HG03280 (cell line): Measurements from ENCODE around the gene TMBIM1.
A peak's percentile ranks its signal among the peaks of the same experiment; 100 is the strongest.
"Not testable (repeated sequence)": the region's sequence is repeated elsewhere in the genome, so short reads cannot be mapped to it uniquely, and the experiment has no call there.

Experiments used
- ATAC-seq: cut with Tn5 transposase; IDR thresholded peaks from one replicate; pipeline ENCODE4 v1.9.1; 2021; ENCODE audit warnings: mild to moderate bottlenecking, moderate library complexity; ENCODE audit not compliant: unreplicated experiment

TMBIM1 gene

DNA sequence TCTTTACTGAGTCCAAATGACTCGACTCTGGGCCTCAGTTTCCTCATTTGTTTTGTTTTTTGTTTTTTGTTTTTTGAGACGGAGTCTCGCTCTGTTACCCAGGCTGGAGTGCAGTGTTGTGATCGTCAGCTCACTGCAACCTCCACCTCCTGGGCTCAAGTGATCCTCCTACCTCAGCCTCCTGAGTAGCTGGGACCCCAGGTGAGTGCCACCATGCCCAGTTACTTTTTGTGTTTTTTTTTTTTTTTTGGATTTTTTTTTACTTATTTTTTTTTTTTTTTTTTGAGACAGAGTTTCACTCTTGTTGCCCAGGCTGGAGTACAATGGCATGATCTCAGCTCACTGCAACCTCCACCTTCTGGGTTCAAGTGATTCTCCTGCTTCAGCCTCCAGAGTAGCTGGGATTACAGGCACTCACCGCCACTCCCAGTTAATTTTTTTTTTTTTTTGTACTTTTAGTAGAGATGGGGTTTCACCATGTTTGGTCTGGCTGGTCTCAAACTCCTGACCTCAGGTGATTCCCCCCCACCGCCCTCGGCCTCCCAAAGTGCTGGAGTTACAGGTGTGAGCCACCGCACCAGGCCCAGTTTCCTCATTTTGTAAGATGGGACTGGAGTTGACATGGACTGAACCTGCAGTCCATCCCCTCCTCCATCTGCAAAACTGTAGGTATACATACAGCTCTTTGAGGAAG lies 18.9 kb downstream of the TMBIM1 start:
- not testable (repeated sequence) for ATAC-seq

DNA sequence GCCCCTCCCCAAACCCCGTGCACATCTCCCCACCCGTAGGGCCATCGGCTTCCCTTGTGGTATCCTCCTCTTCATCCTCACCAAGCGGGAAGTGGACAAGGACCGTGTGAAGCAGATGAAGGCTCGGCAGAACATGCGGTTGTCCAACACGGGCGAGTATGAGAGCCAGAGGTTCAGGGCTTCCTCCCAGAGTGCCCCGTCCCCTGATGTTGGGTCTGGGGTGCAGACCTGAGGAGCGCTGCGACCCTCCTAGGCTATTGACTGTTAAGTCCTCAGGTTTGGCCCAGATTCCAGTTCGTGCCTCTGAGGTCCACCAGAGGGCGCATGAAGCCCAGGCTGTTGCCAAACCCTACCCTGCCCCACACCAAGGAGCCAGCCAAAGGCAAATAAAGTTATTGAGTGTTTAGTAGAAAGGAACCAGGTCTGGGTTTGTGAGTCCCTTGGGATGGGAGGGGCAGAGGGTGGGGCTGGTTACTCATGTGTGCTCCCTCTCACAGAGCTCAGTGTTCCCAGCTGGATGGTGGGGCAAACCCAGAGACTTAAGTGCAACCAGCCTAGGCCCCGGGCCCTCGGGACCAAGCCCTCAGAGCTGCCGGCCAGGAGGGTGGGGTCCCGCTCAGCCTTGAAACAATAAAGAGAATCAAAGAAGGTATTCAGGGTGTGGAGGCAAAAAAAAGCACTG lies 19.6 kb downstream of the TMBIM1 start:
- ATAC-seq, result no peak

DNA sequence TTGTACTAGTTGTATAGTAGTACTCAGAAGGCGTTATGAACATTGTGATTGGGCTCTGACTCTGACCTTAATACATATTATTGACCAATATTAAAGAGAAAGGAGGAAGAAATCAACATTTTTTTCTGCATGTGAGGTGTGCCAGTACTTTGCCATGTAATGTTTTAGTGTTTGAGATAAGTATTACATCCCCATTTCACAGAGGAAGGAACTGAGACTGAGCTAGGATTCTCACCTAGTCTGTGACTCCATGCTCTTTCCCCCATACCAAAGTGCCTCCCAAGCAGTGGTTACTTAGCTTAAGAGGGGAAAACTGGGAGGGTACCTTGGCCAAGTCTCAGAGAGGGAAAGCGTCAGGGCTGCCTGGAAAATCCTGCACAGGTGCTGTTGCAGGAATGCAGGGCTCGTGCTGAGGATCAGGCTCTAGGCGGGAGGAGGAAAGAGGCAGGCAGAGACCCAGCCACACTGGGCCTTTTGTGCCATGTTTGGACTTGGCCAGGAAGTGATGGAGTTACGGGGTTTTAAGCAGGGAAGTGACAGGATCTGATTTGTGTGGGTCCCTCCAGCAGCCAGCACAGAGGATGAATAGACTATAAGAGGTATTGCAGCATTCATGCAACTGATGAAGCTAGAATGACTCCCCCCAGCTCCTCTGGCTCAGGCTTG lies 20.3 kb downstream of the TMBIM1 start:
- no peak for ATAC-seq

DNA sequence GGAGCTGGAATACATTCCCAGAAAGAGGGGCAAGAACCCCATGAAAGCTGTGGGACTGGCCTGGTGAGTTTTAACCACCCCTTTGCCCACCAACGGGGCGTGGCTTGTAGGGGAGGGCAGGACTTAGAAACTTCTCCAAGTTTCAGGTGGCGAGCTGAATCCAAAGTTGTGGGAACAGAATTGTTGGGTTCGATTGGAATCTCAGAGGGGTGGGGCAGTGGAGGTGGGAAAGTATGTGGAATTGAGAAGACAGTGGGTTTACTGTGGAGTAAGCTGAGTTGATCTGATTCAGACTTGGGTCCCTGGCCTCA lies 20.9 kb downstream of the TMBIM1 start:
- no peak for ATAC-seq

DNA sequence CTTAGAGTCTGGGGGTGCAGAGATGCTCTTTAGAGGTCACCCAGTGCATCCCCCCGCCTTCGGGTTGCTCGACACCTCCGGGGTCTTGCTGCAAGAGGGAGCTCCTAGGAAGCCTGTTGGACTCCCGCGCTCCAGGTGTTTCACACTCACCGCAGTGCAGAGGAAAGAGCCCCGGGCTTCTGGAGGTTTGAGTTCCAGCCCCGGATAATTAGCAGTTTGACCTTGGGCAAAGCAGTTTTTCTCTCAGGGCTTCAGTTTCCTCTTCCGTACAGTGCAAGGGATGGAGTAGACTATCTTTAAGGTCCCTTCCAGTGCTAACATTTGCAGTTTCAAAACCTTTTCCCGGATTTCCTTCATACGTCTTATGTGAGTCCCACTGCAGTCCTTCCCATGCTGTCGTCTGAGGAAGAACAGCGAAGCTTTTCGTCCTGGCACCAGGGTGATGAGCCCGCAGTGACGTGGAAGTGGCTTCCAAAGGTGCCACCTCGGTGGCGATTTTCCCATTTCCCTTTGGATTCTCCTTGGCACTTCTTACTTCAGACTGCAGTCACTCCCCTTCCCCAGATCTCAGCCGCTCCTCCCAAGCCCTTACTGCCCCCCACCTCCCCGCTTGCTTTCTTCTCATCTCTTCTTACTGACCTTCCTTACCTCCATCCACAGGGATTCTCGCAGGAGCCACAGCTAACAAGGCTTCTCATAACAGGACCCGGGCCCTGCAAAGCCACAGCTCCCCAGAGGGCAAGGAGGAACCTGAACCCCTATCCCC lies 21.4 kb downstream of the TMBIM1 start:
- no peak for ATAC-seq

DNA sequence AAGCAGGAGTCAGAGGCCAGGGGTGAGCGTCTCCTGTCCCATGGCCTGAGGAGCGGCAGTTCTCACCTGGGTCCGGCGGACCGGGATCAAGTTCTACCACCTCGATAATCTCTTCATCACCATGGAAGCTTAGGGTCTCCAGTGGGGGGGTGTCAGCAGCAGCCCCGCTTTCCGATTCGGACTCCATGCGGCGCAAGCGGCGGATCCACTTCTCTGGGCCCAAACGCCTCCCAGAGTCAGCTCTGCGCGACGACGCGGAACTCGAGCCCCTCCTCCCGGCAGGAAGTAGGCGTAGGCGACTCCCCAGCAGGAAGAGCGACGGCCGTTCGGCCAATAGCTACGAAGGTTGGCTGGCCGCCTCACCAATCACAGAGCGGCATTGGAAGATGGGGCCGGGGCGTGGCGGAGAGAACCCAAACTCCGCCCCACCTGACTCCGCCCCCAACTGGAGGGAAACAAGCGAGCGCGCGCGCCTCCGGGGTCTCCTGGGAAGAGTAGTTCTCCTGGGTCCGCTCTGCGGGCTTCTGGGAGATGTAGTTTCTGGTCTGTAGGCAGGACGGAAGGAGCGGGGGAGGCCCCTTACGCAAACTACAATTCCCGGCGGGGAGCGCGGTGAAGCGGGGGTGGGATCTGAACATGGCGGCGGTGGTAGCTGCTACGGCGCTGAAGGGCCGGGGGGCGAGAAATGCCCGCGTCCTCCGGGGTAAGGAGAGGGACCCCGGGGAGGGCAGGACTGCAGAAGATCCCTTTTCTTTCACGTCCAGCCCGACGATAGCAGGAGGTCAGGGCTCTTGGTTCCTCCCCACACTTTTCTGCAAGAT lies 22.2 kb downstream of the TMBIM1 start, which contains the start of the genes AAMP and PNKD:
Gene AAMP, minus strand, starts transcription at position 238 of the 821 bp plus-strand sequence. Its CDS starts 51 bp downstream, at position 187.
Gene PNKD, plus strand, starts transcription at position 620 of the 821 bp plus-strand sequence. Its CDS starts 17 bp downstream, at position 637.
- peak; percentile 93 for ATAC-seq

DNA sequence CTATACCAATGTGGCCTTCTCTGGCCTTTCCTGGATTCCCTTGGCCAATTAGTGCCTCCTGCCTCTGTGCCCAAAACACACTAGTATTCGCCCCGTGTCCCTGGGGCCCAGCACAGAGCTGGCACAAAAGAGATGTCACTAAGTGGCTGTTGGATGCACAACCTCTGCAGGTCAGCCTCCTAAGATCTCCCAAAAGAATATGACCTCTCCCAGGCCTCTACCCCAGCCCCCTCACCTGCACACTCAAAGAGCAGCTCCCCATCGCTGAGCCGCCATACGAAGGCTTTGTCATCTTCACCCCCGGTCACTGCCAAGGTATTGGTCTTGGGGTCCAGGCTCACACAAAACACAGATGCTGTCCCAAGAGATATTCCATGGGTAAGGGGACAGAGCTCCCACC lies 25.0 kb downstream of the TMBIM1 start:
- ATAC-seq, result no peak

DNA sequence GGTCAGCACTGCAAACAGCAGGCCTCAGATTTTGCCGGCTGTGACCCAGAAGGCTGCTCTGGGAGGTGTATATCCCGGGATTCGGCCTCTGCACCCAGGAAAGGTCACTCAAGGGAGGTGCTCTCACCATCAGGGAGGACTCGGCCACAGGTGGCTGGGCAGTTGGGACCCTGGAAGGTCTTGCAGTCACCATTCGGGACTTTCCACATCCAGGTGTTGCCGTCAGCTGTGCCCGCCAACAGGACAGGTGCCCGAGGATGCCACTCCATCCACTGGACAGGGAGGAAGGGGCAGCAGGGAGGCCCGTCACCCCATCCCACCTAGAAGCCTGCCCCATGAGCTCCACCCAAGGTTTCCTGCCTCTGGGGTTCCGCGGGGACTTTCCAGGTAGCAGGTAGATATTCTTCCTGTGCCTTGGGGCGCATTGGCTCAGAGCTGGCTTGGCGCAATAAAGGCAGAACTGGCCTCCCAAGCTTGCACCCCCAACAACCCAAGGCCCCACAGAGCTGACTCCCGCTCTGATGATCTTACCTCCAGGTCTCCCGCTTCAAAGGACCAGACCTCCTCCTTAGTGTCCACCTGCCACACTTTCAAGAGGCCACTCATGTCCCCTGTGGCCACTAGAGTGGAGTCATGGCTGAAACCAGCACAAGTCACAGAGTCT lies 25.9 kb downstream of the TMBIM1 start:
- no peak for ATAC-seq

DNA sequence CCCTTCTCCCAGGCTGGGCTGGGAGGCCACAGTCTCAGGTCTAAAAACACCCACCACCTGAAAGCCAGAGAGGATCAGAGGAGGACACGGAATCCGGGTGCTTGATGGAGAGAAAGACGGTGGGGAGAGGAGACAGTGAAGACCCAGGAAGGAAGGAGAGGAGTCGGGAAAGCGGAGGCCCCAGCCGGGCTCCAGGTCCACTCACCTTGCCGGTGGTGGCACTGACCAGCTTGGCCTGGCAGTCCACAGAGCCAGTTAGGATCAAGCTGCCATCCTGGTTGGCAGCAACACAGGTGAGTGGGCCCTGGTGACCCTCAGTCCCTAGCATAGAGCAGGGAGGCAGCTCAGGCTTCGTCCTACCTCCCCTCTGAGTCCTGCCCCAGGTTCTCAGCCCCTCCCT lies 26.7 kb downstream of the TMBIM1 start:
- ATAC-seq, result no peak

DNA sequence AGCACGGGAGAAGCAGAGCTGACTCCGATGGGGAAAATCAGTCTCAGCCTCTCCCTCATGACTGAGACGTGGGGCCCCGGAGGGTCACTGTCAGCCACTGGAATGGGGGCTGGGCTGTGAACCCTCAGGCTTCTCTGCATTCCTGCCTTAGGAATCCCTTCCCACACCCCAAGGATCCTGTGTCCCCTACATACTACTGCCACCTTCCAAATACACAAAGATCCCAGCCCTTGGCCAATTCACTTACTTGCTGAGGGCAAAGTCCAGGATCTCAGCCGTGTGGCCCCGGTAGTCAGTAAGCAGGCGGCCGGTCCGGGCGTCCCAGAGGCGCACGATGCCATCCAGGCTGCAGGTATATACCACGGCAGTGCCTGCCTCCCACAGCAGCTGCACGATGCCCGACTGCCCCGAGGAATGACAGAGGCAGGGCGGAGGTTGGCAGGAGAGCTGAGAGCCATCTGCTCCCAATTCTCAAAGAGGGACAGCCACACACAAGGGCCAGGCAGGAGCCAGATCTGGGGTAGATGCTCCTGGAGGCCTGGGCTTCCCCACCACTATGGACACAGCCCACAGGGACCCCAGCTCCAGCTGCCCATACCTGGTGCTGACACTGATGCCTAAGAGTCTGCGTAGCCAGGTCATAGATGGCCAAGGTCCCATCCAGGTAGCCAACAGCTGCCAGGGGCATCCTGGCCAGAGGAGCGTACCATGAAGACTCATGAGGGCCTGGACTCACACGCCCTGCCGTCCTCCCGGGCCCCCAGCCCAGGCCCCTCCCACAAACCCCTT lies 27.3 kb downstream of the TMBIM1 start:
- no peak for ATAC-seq

DNA sequence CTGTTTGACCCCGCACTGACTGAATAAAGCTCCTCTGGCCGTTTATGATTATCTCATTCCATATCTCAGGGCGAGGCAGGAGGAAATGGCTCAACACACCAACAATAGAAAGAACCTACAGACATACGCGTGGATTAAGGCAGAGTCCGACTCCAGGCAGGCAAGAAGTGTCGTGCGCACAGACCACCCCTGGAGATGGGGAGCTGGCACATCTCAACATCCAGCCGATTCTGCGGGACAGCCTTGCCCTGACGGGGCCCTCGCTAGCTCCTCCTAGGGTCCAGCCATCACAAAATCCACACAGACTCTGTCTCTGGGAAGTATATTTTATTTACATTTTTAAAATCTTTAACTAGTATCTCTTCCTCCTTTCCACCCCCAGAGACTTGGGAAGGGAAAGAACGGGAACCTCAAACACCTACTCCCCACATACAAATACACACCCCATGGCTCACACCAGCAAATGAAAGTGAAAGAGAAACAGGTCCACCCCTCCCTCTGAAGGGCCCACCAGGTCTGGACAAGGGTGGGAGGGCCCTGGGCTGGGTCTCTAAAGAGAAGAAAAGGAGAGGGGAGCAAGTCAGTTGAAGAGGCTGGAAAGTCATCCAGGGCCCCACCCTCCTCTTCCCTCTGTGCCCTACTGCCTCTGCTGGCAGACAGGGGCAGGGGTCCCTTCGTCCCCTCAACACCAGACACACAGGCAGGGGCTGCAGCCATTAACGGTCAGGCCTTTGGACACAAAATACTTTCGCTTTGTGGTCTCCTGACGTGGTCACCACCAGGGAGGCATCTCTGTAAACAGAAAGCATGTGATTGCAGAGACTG lies 28.3 kb downstream of the TMBIM1 start:
- no peak for ATAC-seq

DNA sequence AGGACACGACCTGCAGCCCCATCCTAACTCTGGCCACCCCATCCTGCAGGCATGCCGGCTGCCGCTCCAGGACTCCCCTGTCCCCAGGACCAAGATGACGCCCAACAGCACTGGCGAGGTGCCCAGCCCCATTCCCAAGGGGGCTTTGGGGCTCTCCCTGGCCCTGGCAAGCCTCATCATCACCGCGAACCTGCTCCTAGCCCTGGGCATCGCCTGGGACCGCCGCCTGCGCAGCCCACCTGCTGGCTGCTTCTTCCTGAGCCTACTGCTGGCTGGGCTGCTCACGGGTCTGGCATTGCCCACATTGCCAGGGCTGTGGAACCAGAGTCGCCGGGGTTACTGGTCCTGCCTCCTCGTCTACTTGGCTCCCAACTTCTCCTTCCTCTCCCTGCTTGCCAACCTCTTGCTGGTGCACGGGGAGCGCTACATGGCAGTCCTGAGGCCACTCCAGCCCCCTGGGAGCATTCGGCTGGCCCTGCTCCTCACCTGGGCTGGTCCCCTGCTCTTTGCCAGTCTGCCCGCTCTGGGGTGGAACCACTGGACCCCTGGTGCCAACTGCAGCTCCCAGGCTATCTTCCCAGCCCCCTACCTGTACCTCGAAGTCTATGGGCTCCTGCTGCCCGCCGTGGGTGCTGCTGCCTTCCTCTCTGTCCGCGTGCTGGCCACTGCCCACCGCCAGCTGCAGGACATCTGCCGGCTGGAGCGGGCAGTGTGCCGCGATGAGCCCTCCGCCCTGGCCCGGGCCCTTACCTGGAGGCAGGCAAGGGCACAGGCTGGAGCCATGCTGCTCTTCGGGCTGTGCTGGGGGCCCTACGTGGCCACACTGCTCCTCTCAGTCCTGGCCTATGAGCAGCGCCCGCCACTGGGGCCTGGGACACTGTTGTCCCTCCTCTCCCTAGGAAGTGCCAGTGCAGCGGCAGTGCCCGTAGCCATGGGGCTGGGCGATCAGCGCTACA lies 29.4 kb downstream of the TMBIM1 start:
- no peak for ATAC-seq

DNA sequence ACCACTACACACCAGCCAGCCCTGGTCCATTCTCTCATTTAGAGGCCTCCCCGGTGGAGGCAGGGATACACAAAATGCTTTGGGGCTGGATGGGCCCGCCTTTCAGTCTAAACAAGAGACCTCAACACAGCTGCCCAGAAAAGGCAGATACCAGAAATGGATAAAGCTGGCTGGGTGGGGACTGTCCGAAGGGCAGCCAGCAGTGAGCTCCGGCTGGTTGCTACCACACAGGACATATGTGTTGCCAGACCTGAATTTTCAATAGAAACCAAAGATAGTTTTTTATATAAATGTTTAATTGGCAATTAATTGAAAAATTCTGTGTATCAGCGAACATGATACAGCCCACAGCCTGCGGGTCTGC lies 30.1 kb downstream of the TMBIM1 start:
- ATAC-seq, result no peak

DNA sequence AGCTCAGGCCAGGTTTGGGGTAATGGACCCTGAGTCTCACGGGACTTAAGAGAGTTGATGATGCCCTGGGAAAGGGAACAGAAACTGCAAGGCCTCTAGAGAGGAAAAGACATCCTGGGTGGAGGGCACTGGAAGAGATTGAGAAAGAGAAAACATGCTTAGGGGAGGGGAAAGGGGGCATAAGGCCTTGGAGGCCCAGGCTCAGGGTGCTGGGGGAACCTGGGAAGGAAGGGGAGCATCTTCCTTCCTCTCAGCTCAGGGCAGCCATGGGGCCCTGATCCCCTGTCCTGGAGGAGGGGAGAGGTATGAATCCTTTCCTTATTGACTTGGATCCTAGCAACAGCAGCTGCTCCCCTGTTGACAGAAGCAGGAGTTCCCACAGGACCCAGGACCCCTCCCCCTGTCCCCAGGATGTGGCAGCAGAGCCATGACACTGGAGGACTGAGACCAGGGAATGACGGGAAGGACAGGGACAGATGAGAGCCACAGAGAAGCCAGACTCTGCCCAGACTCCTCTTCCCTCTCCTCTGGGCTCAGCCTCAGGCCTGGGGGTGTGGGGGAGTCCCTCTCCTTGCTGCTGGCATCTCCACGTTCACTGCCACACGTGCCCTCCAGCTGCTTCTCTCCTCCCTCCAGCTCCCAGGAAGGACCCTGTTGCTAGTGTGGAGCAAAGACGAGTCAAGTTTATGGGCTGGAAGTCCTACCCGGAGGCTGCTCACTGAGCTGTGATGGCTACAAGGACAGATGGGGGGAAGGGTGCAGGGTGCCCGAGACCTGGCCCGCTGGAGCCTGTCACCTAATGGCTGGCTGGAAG lies 30.7 kb downstream of the TMBIM1 start:
- no peak for ATAC-seq

DNA sequence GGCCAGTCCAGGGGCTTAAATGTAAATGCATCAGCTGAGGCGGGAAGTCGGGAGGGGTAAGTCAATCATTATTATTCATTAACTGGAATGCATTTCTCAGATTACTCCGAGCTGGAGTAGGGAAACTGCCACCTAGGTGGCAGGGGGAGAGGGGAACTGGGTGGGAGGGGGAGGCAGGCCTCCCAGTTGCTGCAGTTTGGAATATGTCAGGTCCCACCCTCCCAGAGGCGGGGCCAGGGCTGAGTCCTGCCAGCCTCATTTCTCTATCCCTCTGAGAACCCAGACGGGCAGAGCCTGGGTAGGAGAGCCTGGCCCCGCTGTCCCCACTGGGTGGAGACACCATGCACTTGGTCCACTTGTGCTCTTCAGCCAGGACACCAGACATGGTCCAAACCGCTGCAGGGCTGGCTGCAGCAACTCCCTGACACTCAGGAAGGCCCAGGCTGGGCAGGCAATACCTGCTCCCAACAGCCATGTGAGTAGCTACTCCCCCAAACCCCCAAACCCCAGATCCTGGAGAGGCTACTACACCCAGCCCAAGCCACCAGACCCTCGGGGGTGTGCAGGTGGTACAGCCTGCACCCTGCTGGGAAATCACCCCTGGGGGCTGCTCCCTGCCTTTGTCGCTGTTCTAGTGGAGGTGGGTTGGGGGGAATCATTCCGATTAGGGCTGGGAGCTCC lies 31.4 kb downstream of the TMBIM1 start, which contains the start of gene GPBAR1:
Gene GPBAR1, plus strand, starts transcription at position 274 of the 681 bp plus-strand sequence. CDS start 1,710 bp downstream, outside the sequence.
- ATAC-seq, result no peak

DNA sequence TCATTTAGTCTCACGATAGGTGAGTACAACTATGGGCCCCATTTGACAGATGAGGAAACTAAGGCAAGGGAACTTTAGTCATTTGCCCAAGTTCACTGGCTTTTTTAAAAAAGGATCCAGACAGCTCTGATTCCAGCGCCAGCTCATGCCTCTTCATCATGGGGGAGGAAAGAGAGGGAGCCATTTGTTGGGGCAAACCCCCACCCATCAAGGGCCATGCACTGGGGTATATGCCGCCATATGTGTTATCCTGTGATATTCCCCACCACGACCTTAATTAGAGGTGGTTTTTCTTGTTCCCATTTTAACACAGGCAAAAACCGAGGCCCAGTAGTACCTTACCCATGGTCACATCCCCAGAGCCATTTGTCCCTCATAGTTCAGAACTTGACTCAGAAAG lies 32.1 kb downstream of the TMBIM1 start:
- no peak for ATAC-seq
